Measurements from ENCODE around the gene OPRPN. TPM values are rescaled to one million over a fixed set of nuclear protein-coding genes. Genes with fewer than 3 reads are reported as not detected.

The OPRPN gene
- total and polyA plus RNA-seq, 9 of the 15 experiments (the other 6 are each of a cell fraction or from before 2014, with no cell fraction given) = not detected

DNA sequence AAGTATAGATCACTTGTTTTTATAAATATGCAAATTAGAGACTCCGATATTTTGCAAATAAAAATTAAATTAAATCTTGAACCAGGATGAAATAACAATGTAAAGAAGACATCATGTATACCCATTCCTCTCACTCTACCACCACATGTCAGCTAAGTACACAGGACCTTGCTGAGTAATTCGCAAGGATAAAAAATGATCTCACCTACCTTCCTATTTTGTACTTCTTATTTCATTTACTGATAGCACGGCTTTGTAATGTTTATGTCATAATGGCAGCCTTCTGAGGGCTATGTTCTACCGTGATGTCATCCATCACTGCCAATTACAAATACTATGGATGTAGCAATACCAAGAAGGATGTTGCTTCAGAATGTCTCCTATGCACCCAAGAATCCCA lies 25.8 kb upstream of the OPRPN start:
- no TSS peak for BruUV-seq (replicated peaks)
- Histone ChIP-seq H3K4me1 (replicated peaks in 1 of 2; ENCODE audit: control insufficient read depth in 2 of 2, insufficient read depth in 2 of 2, low read length in 2 of 2) (no peaks in the 10 kb centered on the region), H3K36me3 (ENCODE audit: control insufficient read depth, insufficient read depth, low read length) (no peaks in the 10 kb centered on the region), H3K4me2 (ENCODE audit: insufficient read depth, low read length) (no peak overlapping the region), H4K20me1 (replicated peaks; ENCODE audit: control insufficient read depth, insufficient read depth, low read length) (no peaks in the 10 kb centered on the region), H2AFZ (ENCODE audit: low read depth, low read length) (no peak overlapping the region), H3K27ac (ENCODE audit: extremely low read depth, low read depth, low read length) (no peak overlapping the region), H3K27me3 (ENCODE audit: control insufficient read depth in 2 of 2, insufficient read depth in 2 of 2, low read length in 2 of 2) (no peaks in the 10 kb centered on the region), H3K79me2 (ENCODE audit: control insufficient read depth, insufficient read depth, low read length) (no peaks in the 10 kb centered on the region), H3K9me3 (replicated peaks; ENCODE audit: control insufficient read depth, insufficient read depth, low read depth, low read length) (0 out of 2 replicates have a peak, but pooled peaks cover 2% of the 10 kb centered on the region), H3K9ac (ENCODE audit: insufficient read depth in 1 of 2, low read depth in 2 of 2, low read length in 2 of 2) (no peak overlapping the region), H3K4me3 (no peak overlapping the region), H3K9me1 (ENCODE audit: control insufficient read depth, insufficient read depth, low read length) (no peaks in the 10 kb centered on the region)
- no peak for DNase-seq (ENCODE audit: extremely low read depth in 1 of 4, low spot score in 3 of 4)
- POLR2A ChIA-PET = no interaction called here
- CTCF ChIA-PET (ENCODE audit: low intra/inter-chr PET ratio) = no interaction called here
- no peak for ATAC-seq
- WGBS (ENCODE audit: insufficient coverage, low coverage, missing lambda C conversion rate) = 0% methylated on average over 4 of the region's 4 CpGs
- FAIRE-seq = no peak
- no peak for TF ChIP-seq ZNF445 (CRISPR knock-in tag; IDR thresholded peaks at IDR 0.05; ENCODE audit: low read depth)
- no peak for TF ChIP-seq ZFP1 (CRISPR knock-in tag; IDR thresholded peaks at IDR 0.05)
- no peak for TF ChIP-seq XRCC5 (IDR thresholded peaks at IDR 0.05; ENCODE audit: low read depth, low read length)
- no peak for TF ChIP-seq SMAD4 (CRISPR knock-in tag; conservative IDR thresholded peaks at IDR 0.05)
- in situ Hi-C loops (cut with MboI) = no loop called here
- intact Hi-C loops (cut with micrococcal nuclease) = no loop called here

GRCh38 chr4:70372760-70373159 lies 25.0 kb upstream of the OPRPN start:
- POLR2A ChIA-PET = no interaction called here
- no peak overlapping the region for H3K9ac ChIP-seq (ENCODE audit: insufficient read depth in 1 of 2, low read depth in 2 of 2, low read length in 2 of 2)
- H3K27me3 ChIP-seq (ENCODE audit: control insufficient read depth in 2 of 2, insufficient read depth in 2 of 2, low read length in 2 of 2) = no peaks in the 10 kb centered on the region
- no TSS peak for BruUV-seq (replicated peaks)
- H3K4me2 ChIP-seq (ENCODE audit: insufficient read depth, low read length) = no peak overlapping the region
- no peak for ATAC-seq
- no peaks in the 10 kb centered on the region for H3K36me3 ChIP-seq (ENCODE audit: control insufficient read depth, insufficient read depth, low read length)
- WGBS (ENCODE audit: insufficient coverage, low coverage, missing lambda C conversion rate) = 0% methylated on average over 3 of the region's 3 CpGs
- 0 out of 2 replicates have a peak, but pooled peaks cover 2% of the 10 kb centered on the region for H3K9me3 ChIP-seq (replicated peaks; ENCODE audit: control insufficient read depth, insufficient read depth, low read depth, low read length)
- no peaks in the 10 kb centered on the region for H3K4me1 ChIP-seq (replicated peaks in 1 of 2; ENCODE audit: control insufficient read depth in 2 of 2, insufficient read depth in 2 of 2, low read length in 2 of 2)
- no peaks in the 10 kb centered on the region for H4K20me1 ChIP-seq (replicated peaks; ENCODE audit: control insufficient read depth, insufficient read depth, low read length)
- H3K9me1 ChIP-seq (ENCODE audit: control insufficient read depth, insufficient read depth, low read length) = no peaks in the 10 kb centered on the region
- intact Hi-C loops (cut with micrococcal nuclease) (no loop called here), in situ Hi-C loops (cut with MboI) (no loop called here)
- no peaks in the 10 kb centered on the region for H3K79me2 ChIP-seq (ENCODE audit: control insufficient read depth, insufficient read depth, low read length)
- H3K27ac ChIP-seq (ENCODE audit: extremely low read depth, low read depth, low read length) = no peak overlapping the region
- no peak overlapping the region for H2AFZ ChIP-seq (ENCODE audit: low read depth, low read length)
- no peak for FAIRE-seq
- no peak overlapping the region for H3K4me3 ChIP-seq
- no peak for DNase-seq (ENCODE audit: extremely low read depth in 1 of 4, low spot score in 3 of 4)
- CTCF ChIA-PET (ENCODE audit: low intra/inter-chr PET ratio) = no interaction called here
- no peak for TF ChIP-seq ZKSCAN1 (IDR thresholded peaks at IDR 0.05; ENCODE audit: low read depth, low read length)
- no peak for TF ChIP-seq MTA2 (IDR thresholded peaks at IDR 0.05; ENCODE audit: low read depth)
- no peak for TF ChIP-seq NCOR1 (IDR thresholded peaks at IDR 0.05)
- TF ChIP-seq CEBPG (CRISPR knock-in tag; IDR thresholded peaks at IDR 0.05) = no peak
- TF ChIP-seq CEBPG (tag; conservative IDR thresholded peaks at IDR 0.05 in 1 of 2, IDR thresholded peaks at IDR 0.05 in 1 of 2) = no peak
- TF ChIP-seq, protein P1, sequence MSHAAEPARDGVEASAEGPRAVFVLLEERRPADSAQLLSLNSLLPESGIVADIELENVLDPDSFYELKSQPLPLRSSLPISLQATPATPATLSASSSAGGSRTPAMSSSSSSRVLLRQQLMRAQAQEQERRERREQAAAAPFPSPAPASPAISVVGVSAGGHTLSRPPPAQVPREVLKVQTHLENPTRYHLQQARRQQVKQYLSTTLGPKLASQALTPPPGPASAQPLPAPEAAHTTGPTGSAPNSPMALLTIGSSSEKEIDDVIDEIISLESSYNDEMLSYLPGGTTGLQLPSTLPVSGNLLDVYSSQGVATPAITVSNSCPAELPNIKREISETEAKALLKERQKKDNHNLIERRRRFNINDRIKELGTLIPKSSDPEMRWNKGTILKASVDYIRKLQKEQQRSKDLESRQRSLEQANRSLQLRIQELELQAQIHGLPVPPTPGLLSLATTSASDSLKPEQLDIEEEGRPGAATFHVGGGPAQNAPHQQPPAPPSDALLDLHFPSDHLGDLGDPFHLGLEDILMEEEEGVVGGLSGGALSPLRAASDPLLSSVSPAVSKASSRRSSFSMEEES (CRISPR knock-in tag; IDR thresholded peaks at IDR 0.05) = no peak
- TF ChIP-seq MXD1 (CRISPR knock-in tag; IDR thresholded peaks at IDR 0.05; ENCODE audit: borderline replicate concordance, poor library complexity, severe bottlenecking) = no peak
- TF ChIP-seq C11orf30 (IDR thresholded peaks at IDR 0.05; ENCODE audit: low read depth) = no peak
- TF ChIP-seq, protein P2, sequence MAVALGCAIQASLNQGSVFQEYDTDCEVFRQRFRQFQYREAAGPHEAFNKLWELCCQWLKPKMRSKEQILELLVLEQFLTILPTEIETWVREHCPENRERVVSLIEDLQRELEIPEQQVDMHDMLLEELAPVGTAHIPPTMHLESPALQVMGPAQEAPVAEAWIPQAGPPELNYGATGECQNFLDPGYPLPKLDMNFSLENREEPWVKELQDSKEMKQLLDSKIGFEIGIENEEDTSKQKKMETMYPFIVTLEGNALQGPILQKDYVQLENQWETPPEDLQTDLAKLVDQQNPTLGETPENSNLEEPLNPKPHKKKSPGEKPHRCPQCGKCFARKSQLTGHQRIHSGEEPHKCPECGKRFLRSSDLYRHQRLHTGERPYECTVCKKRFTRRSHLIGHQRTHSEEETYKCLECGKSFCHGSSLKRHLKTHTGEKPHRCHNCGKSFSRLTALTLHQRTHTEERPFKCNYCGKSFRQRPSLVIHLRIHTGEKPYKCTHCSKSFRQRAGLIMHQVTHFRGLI (CRISPR knock-in tag; IDR thresholded peaks at IDR 0.05) = no peak
- no peak for TF ChIP-seq SIN3A (IDR thresholded peaks at IDR 0.05; ENCODE audit: borderline replicate concordance in 2 of 2, control insufficient read depth in 1 of 2, low read depth in 2 of 2, low read length in 2 of 2)
